Upper lobe of right lung (tissue), 1 donor: ENCODE measurements around the gene PHLDB1. TPM values are rescaled to one million over a fixed set of nuclear protein-coding genes. Genes with fewer than 3 reads are reported as not detected.
A peak's percentile ranks its signal among the peaks of the same experiment; 100 is the strongest.

Experiments
- ATAC-seq: fragments of 200-7000 bp; cut with Tn5 transposase; one replicate; pipeline ENCODE4 v1.9.1; 2020; ENCODE audit warnings: mild to moderate bottlenecking, moderate library complexity
- DNase-seq: peaks from one replicate; pipeline ENCODE4 v3.0.0-alpha.2; 2020
- H3K27ac ChIP-seq: fragments of 200-600 bp; one replicate; pipeline ENCODE4 v1.8.0; 2022
- H3K27me3 ChIP-seq: fragments of 200-600 bp; one replicate; pipeline ENCODE4 v1.8.0; 2022; ENCODE audit warnings: mild to moderate bottlenecking
- H3K36me3 ChIP-seq: fragments of 200-600 bp; one replicate; pipeline ENCODE4 v1.8.0; 2022
- H3K4me1 ChIP-seq: fragments of 200-600 bp; one replicate; pipeline ENCODE4 v1.8.0; 2022
- H3K4me3 ChIP-seq: fragments of 200-600 bp; one replicate; pipeline ENCODE4 v1.8.0; 2022; ENCODE audit warnings: mild to moderate bottlenecking
- H3K9me3 ChIP-seq: fragments of 200-600 bp; one replicate; pipeline ENCODE4 v1.8.0; 2022
- CTCF ChIP-seq: fragments of 200-600 bp; IDR thresholded peaks from one replicate; pipeline ENCODE4 v1.8.0; 2022; ENCODE audit warnings: antibody characterized with exemption
- intact Hi-C: fragments of 100-400 bp; cut with DNase I; formaldehyde crosslinking; loops from one replicate; pipeline ENCODE4 v1.11.0; 2022
- total RNA-seq: library from RNA; stranded (reverse); fragmentation: NEBNext Ultra II Directional; extraction: Animal tissue kit (Norgen Biotek cat#: 25700); gene quantifications from one replicate; pipeline ENCODE4 v1.2.1, GENCODE V29; 2021
- donor health status: DM: no; HTN: yes; CAD: no; lungs with severe emphysema.

PHLDB1 gene
- total RNA-seq, 1 donor from 2014 or later = 79.6 TPM

GRCh38 chr11:118659314-118659952 is 52.0 kb downstream of the PHLDB1 start:
- TF ChIP-seq CTCF = peak; percentile 97
- H3K4me3 ChIP-seq = no peak overlapping the region
- DNase-seq (peak; percentile 94), ATAC-seq (peak; percentile 93)
- H3K4me1 ChIP-seq = peaks cover 7% of the 10 kb centered on the region
- H3K27ac ChIP-seq = peak overlapping the region; percentile 40
- H3K9me3 ChIP-seq = no peaks in the 10 kb centered on the region
- intact Hi-C loops = loop anchor here (10.0 kb wide), 1 partner anchor 55 kb away; the partner anchor contains the start of gene PHLDB1
- H3K36me3 ChIP-seq = peaks cover 33% of the 10 kb centered on the region
- no peaks in the 10 kb centered on the region for H3K27me3 ChIP-seq

- intact Hi-C loops = loop anchor here (10.0 kb wide), 1 partner anchor 55 kb away; the partner anchor contains the start of gene PHLDB1
- no peak for ATAC-seq
- Histone ChIP-seq H3K27me3 (no peaks in the 10 kb centered on the region), H3K36me3 (peaks cover 26% of the 10 kb centered on the region), H3K27ac (no peak overlapping the region), H3K4me1 (peaks cover 7% of the 10 kb centered on the region), H3K9me3 (no peaks in the 10 kb centered on the region), H3K4me3 (no peak overlapping the region)
- no peak for TF ChIP-seq CTCF
- DNase-seq = no peak
These were observed 52.7 kb downstream of the PHLDB1 start for GRCh38 chr11:118659953-118660680.

GRCh38 chr11:118660681-118661424 is 53.4 kb downstream of the PHLDB1 start:
- no peak for TF ChIP-seq CTCF
- DNase-seq (no peak), ATAC-seq (no peak)
- Histone ChIP-seq H3K27me3 (no peaks in the 10 kb centered on the region), H3K4me1 (peaks cover 7% of the 10 kb centered on the region), H3K27ac (no peak overlapping the region), H3K9me3 (no peaks in the 10 kb centered on the region), H3K4me3 (no peak overlapping the region), H3K36me3 (peaks cover 19% of the 10 kb centered on the region)
- intact Hi-C loops = no loop called here

- H3K27ac ChIP-seq = no peak overlapping the region
- H3K4me3 ChIP-seq = no peak overlapping the region
- H3K27me3 ChIP-seq = no peaks in the 10 kb centered on the region
- ATAC-seq = no peak
- H3K9me3 ChIP-seq = no peaks in the 10 kb centered on the region
- intact Hi-C loops = no loop called here
- DNase-seq = no peak
- peaks cover 7% of the 10 kb centered on the region for H3K4me1 ChIP-seq
- peaks cover 10% of the 10 kb centered on the region for H3K36me3 ChIP-seq
- TF ChIP-seq CTCF = no peak
These were observed 54.2 kb downstream of the PHLDB1 start for GRCh38 chr11:118661425-118662301.
